D721Med (cell line): ENCODE results near the gene THNSL1.
"Not testable (repeated sequence)": the region's sequence is repeated elsewhere in the genome, so short reads cannot be mapped to it uniquely, and the experiment has no call there.

Experiments used
- DNase-seq: peaks from one replicate; pipeline ENCODE4 v3.0.0; 2011; ENCODE audit warnings: low spot score; ENCODE audit not compliant: insufficient read length
- FAIRE-seq: peaks from 2 replicates; lab custom pipeline; 2011; peaks lifted over from hg19 to GRCh38; lab: Jason Lieb, UNC
- CTCF ChIP-seq: IDR thresholded peaks from 2 replicates; pipeline ENCODE4 v1.5.1; 2012; ENCODE audit warnings: mild to moderate bottlenecking, control low read depth; ENCODE audit not compliant: insufficient read depth; ENCODE audit errors: missing control alignments

THNSL1 gene

GRCh38 chr10:24998044-24998443 lies 18.4 kb upstream of the THNSL1 start:
- TF ChIP-seq CTCF = no peak
- FAIRE-seq (no peak), DNase-seq (no peak)

- not testable (repeated sequence) for DNase-seq, FAIRE-seq
These were observed 4.8 kb upstream of the THNSL1 start for GRCh38 chr10:25011591-25011990.

GRCh38 chr10:25014579-25014978 lies 1.8 kb upstream of the THNSL1 start:
- DNase-seq (no peak), FAIRE-seq (no peak)
- no peak for TF ChIP-seq CTCF

GRCh38 chr10:25015828-25016375 lies 510 bp upstream of the THNSL1 start, which contains the start of gene ENKUR:
Gene ENKUR, minus strand, starts transcription at chr10:25016158. Its CDS starts 222 bp downstream, at chr10:25015936.
- FAIRE-seq = no peak
- peak; percentile 35 for DNase-seq
- no peak for TF ChIP-seq CTCF

GRCh38 chr10:25017154-25017590 lies 760 bp downstream of the THNSL1 start:
- no peak for FAIRE-seq
- TF ChIP-seq CTCF = no peak
- no peak for DNase-seq

GRCh38 chr10:25017661-25018060 lies 1.2 kb downstream of the THNSL1 start:
- no peak for FAIRE-seq
- TF ChIP-seq CTCF = no peak
- no peak for DNase-seq

- no peak for DNase-seq
- TF ChIP-seq CTCF = no peak
- no peak for FAIRE-seq
These were observed 2.3 kb downstream of the THNSL1 start for GRCh38 chr10:25018703-25019102.
